HEK293T (cell line): ENCODE measurements around the gene POLR1G.
A peak's percentile ranks its signal among the peaks of the same experiment; 100 is the strongest.
"Not testable (repeated sequence)": the region's sequence is repeated elsewhere in the genome, so short reads cannot be mapped to it uniquely, and the experiment has no call there.

ENCODE experiments used
- CTCF ChIA-PET: fragments of 350-600 bp; formaldehyde crosslinking; extraction: SDS; loops from one replicate; lab custom pipeline; 2021; ENCODE audit warnings: antibody characterized with exemption, inconsistent platforms; lab: Yijun Ruan, JAX
- POLR2A ChIA-PET: fragments of 350-600 bp; formaldehyde crosslinking; extraction: SDS; loops from one replicate; lab custom pipeline; 2020; ENCODE audit warnings: antibody characterized with exemption, inconsistent platforms; lab: Yijun Ruan, JAX
- DNase-seq: peaks from one replicate; pipeline ENCODE4 v3.0.0; 2012; ENCODE audit warnings: mixed read lengths; ENCODE audit errors: extremely low spot score
- ARNT ChIP-seq: fragments of 450-650 bp; IDR thresholded peaks from 2 replicates; pipeline ENCODE4 v1.6.1; 2017; ENCODE audit warnings: mild to moderate bottlenecking
- BHLHE40 ChIP-seq: fragments of 450-650 bp; IDR thresholded peaks from 2 replicates; pipeline ENCODE4 v1.6.1; 2016; ENCODE audit warnings: mild to moderate bottlenecking, moderate library complexity, borderline replicate concordance
- ELF4 ChIP-seq: fragments of 450-650 bp; IDR thresholded peaks from 2 replicates; pipeline ENCODE4 v1.6.1; 2017; ENCODE audit warnings: antibody characterized with exemption
- FOXA1 ChIP-seq: fragments of 450-650 bp; IDR thresholded peaks from 2 replicates; pipeline ENCODE4 v1.6.1; 2016; ENCODE audit warnings: mild to moderate bottlenecking
- FOXK2 ChIP-seq: fragments of 450-650 bp; IDR thresholded peaks from 2 replicates; pipeline ENCODE4 v1.6.1; 2016; ENCODE audit warnings: mild to moderate bottlenecking
- FOXM1 ChIP-seq: fragments of 450-650 bp; IDR thresholded peaks from 2 replicates; pipeline ENCODE4 v1.6.1; 2017; ENCODE audit warnings: mild to moderate bottlenecking, borderline replicate concordance
- HDGF ChIP-seq: fragments of 450-650 bp; IDR thresholded peaks from 2 replicates; pipeline ENCODE4 v1.6.1; 2017; ENCODE audit warnings: antibody characterized with exemption, borderline replicate concordance
- L3MBTL2 ChIP-seq: fragments of 450-650 bp; conservative IDR thresholded peaks from 2 replicates; pipeline ENCODE4 v1.6.1; 2016; ENCODE audit warnings: mild to moderate bottlenecking
- LEF1 ChIP-seq: fragments of 450-650 bp; IDR thresholded peaks from 2 replicates; pipeline ENCODE4 v1.6.1; 2017; ENCODE audit warnings: mild to moderate bottlenecking, borderline replicate concordance
- NFRKB ChIP-seq: fragments of 450-650 bp; IDR thresholded peaks from 2 replicates; pipeline ENCODE4 v1.6.1; 2016; ENCODE audit warnings: mild to moderate bottlenecking, moderate library complexity
- SP1 ChIP-seq: fragments of 450-650 bp; IDR thresholded peaks from 2 replicates; pipeline ENCODE4 v1.6.1; 2017
- SUZ12 ChIP-seq: fragments of 450-650 bp; IDR thresholded peaks from 2 replicates; pipeline ENCODE4 v1.6.1; 2016; ENCODE audit warnings: mild to moderate bottlenecking
- TARDBP ChIP-seq: fragments of 450-650 bp; IDR thresholded peaks from 2 replicates; pipeline ENCODE4 v1.6.1; 2016
- ZNF384 ChIP-seq: fragments of 450-650 bp; IDR thresholded peaks from 2 replicates; pipeline ENCODE4 v1.6.1; 2016
- TF ChIP-seq, protein P1 (sequence below): fragments of 450-650 bp; IDR thresholded peaks from 2 replicates; pipeline ENCODE4 v1.6.1; 2016

The POLR1G gene

DNA sequence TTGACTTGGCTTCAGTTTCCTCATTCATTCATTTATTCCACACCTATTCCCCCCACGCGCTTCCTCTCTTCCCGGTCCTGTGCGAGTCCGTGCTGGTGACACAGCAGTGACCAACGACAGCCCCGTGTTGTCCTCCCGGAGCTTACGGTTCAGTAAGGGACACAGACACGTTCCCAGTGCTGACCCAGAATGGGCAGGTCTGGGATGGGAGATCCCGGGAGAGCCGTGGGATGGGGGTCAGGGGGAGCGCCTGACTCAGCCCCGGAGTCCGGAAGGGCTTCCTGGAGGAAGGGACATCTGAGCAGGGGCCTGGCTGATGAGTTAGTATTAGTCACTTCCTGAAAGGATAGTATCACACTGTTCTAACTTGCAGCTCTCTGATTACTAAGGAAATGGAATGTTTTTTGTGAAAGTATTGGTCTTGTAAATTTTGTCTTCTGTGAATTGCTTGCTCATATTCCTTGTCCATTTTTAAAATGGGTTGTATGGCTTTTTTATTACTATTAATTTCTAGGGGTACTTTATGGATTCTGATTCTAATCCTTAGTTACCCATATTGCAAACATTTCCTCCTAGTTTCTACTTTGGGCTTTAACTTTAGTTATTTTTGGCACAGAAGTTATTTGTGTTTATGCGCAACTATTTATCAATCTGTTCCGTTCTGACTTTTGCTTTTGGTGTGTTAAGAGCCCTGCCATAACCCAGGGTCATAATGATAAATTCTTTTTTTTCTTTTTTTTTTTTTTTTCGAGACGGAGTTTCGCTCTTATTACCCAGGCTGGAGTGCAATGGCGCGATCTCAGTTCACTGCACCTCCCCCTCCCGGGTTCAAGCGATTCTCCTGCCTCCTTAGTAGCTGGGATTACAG is 18.0 kb downstream of the POLR1G start:
- POLR2A ChIA-PET, result interaction anchor here (0.7 to 2.8 kb wide), 8 partner anchors 10 to 61 kb away, joined by 3 to 14 read pairs (median 4); partner anchors contain the start of genes FOSB and PPP1R13L
- peak; percentile 28 for DNase-seq
- CTCF ChIA-PET, result interaction anchor here (1.3 to 1.8 kb wide), 4 partner anchors 15 to 61 kb away, joined by 3 to 8 read pairs (median 5); no protein-coding TSS in a partner anchor
- TF ChIP-seq ARNT (no peak), LEF1 (no peak), NFRKB (no peak), SP1 (no peak), BHLHE40 (no peak), L3MBTL2 (peak; percentile 57; the same call in 1 of the 2 replicates), TARDBP (0 out of 2 replicates have a peak, but pooled peaks have one; percentile 18), ZNF384 (peak; percentile 86), FOXM1 (no peak), ELF4 (no peak), SUZ12 (no peak), FOXA1 (no peak)
- TF ChIP-seq, protein P1, sequence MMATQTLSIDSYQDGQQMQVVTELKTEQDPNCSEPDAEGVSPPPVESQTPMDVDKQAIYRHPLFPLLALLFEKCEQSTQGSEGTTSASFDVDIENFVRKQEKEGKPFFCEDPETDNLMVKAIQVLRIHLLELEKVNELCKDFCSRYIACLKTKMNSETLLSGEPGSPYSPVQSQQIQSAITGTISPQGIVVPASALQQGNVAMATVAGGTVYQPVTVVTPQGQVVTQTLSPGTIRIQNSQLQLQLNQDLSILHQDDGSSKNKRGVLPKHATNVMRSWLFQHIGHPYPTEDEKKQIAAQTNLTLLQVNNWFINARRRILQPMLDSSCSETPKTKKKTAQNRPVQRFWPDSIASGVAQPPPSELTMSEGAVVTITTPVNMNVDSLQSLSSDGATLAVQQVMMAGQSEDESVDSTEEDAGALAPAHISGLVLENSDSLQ, result no peak

DNA sequence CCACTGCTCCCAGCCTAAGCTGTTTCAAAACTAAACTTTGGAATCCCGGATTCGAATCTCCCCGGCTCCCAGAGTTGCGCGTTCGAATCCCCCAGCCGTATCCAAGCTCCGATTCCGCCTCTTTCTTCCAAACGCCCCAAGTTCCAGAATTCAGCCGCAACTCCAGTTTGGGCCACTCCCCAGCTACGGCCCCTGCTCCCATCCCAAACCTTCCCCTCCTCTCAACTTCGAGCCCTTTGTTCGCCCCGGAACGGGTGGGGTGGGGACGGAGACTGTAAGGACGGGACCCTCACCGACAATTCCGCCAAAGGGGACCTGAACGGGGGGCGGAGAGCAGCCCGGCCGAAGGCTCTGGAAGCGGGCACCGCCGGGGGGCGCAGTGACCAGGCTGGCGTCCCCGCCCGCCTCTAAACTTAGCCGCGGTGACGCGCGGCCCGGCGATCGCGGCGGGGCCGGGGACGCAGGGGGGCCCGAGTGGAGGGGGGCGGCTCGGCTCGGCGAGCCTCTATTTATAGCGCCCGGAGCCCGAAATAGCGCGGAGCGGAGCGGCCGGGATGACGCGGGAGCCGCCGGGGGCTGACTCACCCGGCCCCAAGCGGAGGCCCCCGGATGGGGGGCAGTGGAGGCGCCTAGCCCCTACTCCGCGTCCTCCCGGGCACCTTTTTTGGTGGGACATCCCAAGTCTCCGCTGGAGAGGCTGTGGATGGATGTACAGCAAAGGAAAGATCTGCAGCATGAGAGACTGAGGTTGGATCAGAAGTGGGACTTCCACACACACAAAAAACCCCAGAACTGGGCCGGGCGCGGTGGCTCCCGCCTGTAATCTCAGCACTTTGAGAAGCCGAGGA is 22.2 kb downstream of the POLR1G start:
- ChIA-PET CTCF (interaction anchor here (1.0 kb wide), 3 partner anchors 11 to 56 kb away, joined by 7 to 12 read pairs (median 8); no protein-coding TSS in a partner anchor), POLR2A (interaction anchor here (0.9 to 1.5 kb wide), 4 partner anchors 11 to 50 kb away, joined by 3 to 7 read pairs (median 5); partner anchors contain the start of gene FOSB)
- no peak for TF ChIP-seq BHLHE40
- TF ChIP-seq, protein P1, result no peak
- no peak for TF ChIP-seq SUZ12
- TF ChIP-seq FOXK2, result no peak
- no peak for TF ChIP-seq FOXA1
- no peak for TF ChIP-seq ARNT
- no peak for TF ChIP-seq HDGF
- TF ChIP-seq ELF4, result no peak
- TF ChIP-seq LEF1, result no peak
- no peak for TF ChIP-seq ZNF384
- DNase-seq, result peak; percentile 46

DNA sequence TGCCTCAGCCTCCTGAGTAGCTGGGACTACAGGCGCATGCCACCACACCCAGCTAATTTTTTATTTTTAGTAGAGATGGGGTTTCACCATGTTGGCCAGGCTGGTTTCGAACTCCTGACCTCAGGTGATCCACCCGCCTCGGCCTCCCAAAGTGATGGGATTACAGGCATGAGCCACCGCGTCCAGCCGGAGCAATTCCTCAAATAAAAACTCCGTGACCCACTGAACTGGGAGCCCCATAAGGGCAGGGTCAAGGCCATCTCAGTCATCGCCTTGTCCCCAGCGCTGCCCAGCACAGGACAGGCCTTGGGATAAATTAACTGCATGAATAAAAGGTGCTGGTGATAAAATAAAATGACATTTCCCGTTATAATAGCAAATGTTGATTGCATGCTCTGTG is 23.5 kb downstream of the POLR1G start:
- POLR2A ChIA-PET, result interaction anchor here (1.5 kb wide), 1 partner anchor 10 kb away, joined by 3 read pairs; no protein-coding TSS in a partner anchor
- CTCF ChIA-PET, result interaction anchor here (1.1 to 1.2 kb wide), 2 partner anchors 10 to 49 kb away, joined by 3 to 5 read pairs; no protein-coding TSS in a partner anchor
- not testable (repeated sequence) for DNase-seq

DNA sequence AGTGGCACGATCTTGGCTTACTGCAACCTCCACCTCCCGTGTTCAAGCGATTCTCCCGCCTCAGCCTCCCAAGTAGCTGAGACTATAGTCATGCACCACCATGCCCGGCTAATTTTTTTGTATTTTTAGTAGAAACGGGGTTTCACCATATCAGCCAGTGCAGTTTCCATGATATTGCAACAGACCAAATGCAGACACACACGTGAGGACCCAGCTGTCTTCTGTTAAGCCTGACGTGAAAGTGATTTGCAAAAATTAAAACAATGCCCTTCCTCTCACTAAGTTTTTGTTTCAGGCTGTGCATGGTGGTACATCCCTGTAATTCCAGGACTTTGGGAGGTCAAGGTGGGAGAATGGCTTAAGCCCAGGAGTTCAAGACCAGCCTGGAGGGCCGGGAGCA is 24.6 kb downstream of the POLR1G start:
- POLR2A ChIA-PET, CTCF ChIA-PET, DNase-seq: not testable (repeated sequence)

DNA sequence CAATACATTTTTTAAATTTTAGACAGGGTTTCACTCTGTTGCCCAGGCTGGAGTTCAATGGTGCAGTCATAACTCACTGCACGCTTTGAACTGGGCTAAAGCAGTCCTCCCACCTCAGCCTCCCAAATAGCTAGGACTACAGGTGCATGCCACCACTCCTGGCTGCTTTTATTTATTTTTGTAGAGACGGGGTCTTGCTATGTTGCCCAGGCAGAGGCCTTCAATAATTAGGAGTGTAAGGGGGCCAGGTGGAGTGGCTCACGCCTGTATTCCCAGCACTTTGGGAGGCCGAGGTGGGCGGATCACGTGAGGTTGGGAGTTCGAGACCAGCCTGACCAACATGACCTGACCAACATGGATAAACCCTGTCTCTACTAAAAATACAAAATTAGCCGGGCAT is 26.1 kb downstream of the POLR1G start:
- CTCF ChIA-PET, POLR2A ChIA-PET, DNase-seq: not testable (repeated sequence)

DNA sequence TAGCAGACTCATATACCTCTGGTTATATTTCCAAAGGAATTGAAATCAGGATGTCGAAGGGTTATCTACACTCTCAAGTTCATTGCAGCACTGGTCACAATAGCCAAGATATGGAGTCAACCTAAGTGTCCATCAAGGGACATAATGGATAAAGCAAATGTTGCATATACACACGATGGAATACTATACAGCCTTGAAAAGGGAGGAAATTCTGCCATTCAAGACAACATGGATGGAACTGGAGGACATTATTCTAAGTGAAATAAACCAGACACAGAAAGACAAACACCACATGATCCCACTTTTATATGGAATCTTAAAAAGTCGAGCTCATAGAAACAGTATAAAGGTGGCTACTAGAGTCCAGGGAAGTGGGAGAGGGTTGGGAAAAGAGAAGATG is 30.9 kb downstream of the POLR1G start:
- no peak for DNase-seq
- CTCF ChIA-PET, result no interaction called here
- POLR2A ChIA-PET, result no interaction called here
- no peak for TF ChIP-seq BHLHE40

DNA sequence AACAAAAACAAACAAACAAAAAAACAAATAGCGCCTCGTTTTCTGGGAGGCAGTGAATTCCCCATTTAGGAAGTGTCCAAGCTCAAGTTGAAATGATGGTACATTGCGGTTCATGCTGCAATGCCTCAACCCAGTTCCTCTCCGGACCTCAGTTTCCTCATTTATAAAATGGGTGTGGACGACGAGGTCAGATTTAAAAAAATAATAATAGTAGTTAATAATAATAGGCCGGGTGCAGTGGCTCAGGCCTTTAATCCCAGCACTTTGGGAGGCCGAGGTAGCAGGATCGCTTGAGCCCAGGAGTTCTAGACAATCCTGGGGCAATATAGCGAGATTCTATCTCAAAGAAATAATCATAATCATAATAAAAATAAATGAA is 32.7 kb downstream of the POLR1G start:
- POLR2A ChIA-PET, result interaction anchor here (0.6 to 2.4 kb wide), 11 partner anchors 9 to 46 kb away, joined by 3 to 20 read pairs (median 7); partner anchors contain the start of genes ERCC1 and FOSB
- TF ChIP-seq BHLHE40, result no peak
- no peak for TF ChIP-seq ELF4
- no peak for TF ChIP-seq TARDBP
- no peak for TF ChIP-seq NFRKB
- TF ChIP-seq ZNF384, result no peak
- TF ChIP-seq, protein P1, result no peak
- TF ChIP-seq FOXK2, result no peak
- no peak for TF ChIP-seq SP1
- TF ChIP-seq ARNT, result no peak
- no peak for TF ChIP-seq LEF1
- no peak for TF ChIP-seq L3MBTL2
- CTCF ChIA-PET, result interaction anchor here (0.6 to 3.0 kb wide), 17 partner anchors 9 to 1674 kb away, joined by 3 to 93 read pairs (median 4); partner anchors contain the start of genes ERCC1, FOSB, PPP1R13L and ZC3H4

More for the DNA sequence above, 32.7 kb downstream of the POLR1G start:
- DNase-seq, result no peak
